ENCODE measurements around the gene KLHL15. TPM values are rescaled to one million over a fixed set of nuclear protein-coding genes. Genes with fewer than 3 reads are reported as not detected.

KLHL15 gene
- total and polyA plus RNA-seq, 12 donors = 1.2 to 7.9 (median 7.3) TPM

DNA sequence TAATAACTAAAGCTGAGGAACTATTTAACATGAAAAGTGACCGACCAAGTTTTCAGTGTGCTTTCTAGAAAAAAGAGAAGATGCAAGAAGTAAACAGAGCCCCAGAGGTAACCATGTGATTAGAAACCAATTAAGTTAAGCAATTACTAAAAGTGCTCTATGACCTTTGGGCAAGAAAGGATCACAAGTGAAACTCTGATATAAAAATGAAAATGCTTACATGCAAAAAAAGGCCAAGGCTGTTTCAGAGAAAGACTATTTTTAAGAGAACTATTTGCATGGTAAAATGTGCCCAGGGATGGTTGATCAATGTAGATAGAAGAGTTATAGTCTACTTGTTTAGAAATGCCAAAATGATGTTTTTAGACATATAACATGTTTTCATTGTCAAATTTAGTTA, 22.0 kb downstream of the KLHL15 start:
- DNase-seq = no peak
- H3K4me3 ChIP-seq = no peak overlapping the region
- H3K36me3 ChIP-seq = peaks cover 0 to 17% (median 0%) of the 10 kb centered on the region in 9 donors
- intact Hi-C loops (cut with DNase I) = loop anchor here in 1 of 10 donors (10.0 kb wide), 1 partner anchor 80 kb away; no protein-coding TSS in a partner anchor
- H3K27ac ChIP-seq = no peak overlapping the region
- no peak for ATAC-seq
- no peaks in the 10 kb centered on the region for H3K4me1 ChIP-seq
- TF ChIP-seq, protein P1, sequence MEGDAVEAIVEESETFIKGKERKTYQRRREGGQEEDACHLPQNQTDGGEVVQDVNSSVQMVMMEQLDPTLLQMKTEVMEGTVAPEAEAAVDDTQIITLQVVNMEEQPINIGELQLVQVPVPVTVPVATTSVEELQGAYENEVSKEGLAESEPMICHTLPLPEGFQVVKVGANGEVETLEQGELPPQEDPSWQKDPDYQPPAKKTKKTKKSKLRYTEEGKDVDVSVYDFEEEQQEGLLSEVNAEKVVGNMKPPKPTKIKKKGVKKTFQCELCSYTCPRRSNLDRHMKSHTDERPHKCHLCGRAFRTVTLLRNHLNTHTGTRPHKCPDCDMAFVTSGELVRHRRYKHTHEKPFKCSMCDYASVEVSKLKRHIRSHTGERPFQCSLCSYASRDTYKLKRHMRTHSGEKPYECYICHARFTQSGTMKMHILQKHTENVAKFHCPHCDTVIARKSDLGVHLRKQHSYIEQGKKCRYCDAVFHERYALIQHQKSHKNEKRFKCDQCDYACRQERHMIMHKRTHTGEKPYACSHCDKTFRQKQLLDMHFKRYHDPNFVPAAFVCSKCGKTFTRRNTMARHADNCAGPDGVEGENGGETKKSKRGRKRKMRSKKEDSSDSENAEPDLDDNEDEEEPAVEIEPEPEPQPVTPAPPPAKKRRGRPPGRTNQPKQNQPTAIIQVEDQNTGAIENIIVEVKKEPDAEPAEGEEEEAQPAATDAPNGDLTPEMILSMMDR (IDR thresholded peaks at IDR 0.05) = no peak
- peaks cover 0 to 68% (median 0%) of the 10 kb centered on the region in 7 donors for H3K27me3 ChIP-seq
- 88 to 91% methylated on average over 1 of the region's 1 CpG for WGBS, 2 donors
- no peaks in the 10 kb centered on the region for H3K9me3 ChIP-seq

DNA sequence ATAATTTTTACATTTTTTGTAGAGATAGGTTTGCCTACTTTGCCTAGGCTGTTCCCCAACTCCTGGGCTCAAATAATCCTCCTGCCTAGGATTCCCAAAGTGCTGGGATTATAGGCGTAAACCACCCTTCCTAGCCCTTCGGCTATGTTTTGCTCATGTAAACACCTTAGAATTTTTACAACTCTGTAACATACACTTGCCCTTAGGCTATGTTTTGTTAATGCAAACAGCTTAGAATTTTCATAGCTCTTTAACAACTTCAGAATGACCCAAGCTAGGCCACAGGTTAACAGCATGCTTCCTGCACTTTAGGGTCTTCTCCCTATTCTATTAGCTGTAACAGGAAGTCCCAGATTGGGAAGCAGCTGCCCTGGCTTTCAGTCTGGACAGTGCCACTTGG, 24.2 kb downstream of the KLHL15 start:
- no peaks in the 10 kb centered on the region for H3K4me1 ChIP-seq
- peaks cover 0 to 21% (median 0%) of the 10 kb centered on the region in 9 donors for H3K36me3 ChIP-seq
- no peak for ATAC-seq

DNA sequence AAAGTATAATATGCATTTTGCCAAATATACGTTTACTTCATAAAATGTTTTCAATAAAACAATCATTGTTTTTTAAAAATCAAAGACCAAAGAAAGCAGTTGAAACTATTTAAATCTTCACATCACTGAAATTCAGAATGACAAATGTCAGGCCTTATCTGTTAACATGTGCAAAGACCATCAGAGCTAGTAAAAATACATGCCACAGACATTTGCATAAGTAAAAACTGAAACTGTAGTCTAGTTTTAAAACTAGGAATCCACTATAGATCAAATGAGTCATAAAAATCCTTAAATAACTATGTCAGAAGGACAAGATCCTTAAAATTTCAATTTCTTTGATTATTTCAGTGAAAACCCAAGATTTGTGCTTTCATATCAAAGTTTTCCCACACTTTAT, 24.8 kb downstream of the KLHL15 start:
- intact Hi-C loops (cut with DNase I) = loop anchor here in 1 of 10 donors (10.0 kb wide), 1 partner anchor 77 kb away; no protein-coding TSS in a partner anchor
- WGBS, 2 donors = 88 to 100% methylated on average over 1 of the region's 1 CpG

More for the DNA sequence above, 24.2 kb downstream of the KLHL15 start:
- intact Hi-C loops (cut with DNase I) = loop anchor here in 1 of 10 donors (10.0 kb wide), 1 partner anchor 78 kb away; no protein-coding TSS in a partner anchor
- no peak for DNase-seq
- Histone ChIP-seq H3K27ac (no peak overlapping the region), H3K9me3 (no peaks in the 10 kb centered on the region), H3K4me3 (no peak overlapping the region), H3K27me3 (peaks cover 0 to 67% (median 0%) of the 10 kb centered on the region in 7 donors)
- 100% methylated on average over 2 of the region's 2 CpGs for WGBS, 2 donors
- TF ChIP-seq, protein P1 (IDR thresholded peaks at IDR 0.05) = no peak

DNA sequence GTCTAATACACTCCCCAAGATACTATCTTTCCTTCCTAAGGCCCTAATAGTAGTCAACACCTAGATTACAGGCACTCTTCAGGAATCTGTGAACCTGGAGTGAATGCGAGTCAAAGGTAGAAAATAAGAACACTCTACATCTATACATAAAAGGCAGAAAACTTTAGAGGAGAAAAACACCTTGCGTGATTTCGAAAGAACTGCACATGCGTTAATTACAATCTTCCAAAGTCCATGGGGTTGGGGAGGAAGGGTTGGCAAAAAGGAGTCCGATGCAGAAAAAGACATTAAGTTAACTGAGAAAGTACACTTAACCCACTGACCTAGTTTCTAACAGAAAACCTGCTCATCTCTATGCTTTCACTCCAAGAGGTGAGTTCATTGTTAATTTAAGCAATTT, 27.3 kb downstream of the KLHL15 start:
- TF ChIP-seq, protein P1 (IDR thresholded peaks at IDR 0.05) = no peak
- Histone ChIP-seq H3K4me1 (no peaks in the 10 kb centered on the region), H3K27me3 (peaks cover 0 to 64% (median 0%) of the 10 kb centered on the region in 7 donors), H3K4me3 (no peak overlapping the region), H3K27ac (no peak overlapping the region), H3K9me3 (no peaks in the 10 kb centered on the region), H3K36me3 (peaks cover 0 to 12% (median 0%) of the 10 kb centered on the region in 9 donors)
- DNase-seq (no peak), ATAC-seq (no peak)
- intact Hi-C loops (cut with DNase I) = loop anchor here in 1 of 10 donors (10.0 kb wide), 1 partner anchor 75 kb away; no protein-coding TSS in a partner anchor
- WGBS, 2 donors = 80 to 98% methylated on average over 5 of the region's 5 CpGs

More for the DNA sequence above, 24.8 kb downstream of the KLHL15 start:
- H3K27me3 ChIP-seq = peaks cover 0 to 62% (median 0%) of the 10 kb centered on the region in 7 donors
- no peak overlapping the region for H3K4me3 ChIP-seq
- no peak for ATAC-seq
- DNase-seq = no peak
- H3K36me3 ChIP-seq = peaks cover 0 to 21% (median 0%) of the 10 kb centered on the region in 9 donors
- no peaks in the 10 kb centered on the region for H3K9me3 ChIP-seq
- TF ChIP-seq, protein P1 (IDR thresholded peaks at IDR 0.05) = no peak
- no peak overlapping the region for H3K27ac ChIP-seq
- H3K4me1 ChIP-seq = no peaks in the 10 kb centered on the region

Data from heart right ventricle (tissue), 16 donors.